ENCODE results near the gene FHOD3.

FHOD3 gene

GRCh38 chr18:36531636-36532035 lies 234.1 kb downstream of the FHOD3 start:
- TF ChIP-seq CTCF (IDR thresholded peaks at IDR 0.05; ENCODE audit: extremely low read depth, insufficient read depth, missing control alignments) = no peak
- in situ Hi-C loops (cut with MboI; ENCODE audit: low pct_unique_long_range_greater_than_20kb, low sequenced_read_pairs, unreplicated experiment) = no loop called here
- no peak for DNase-seq (ENCODE audit: low spot score)

- in situ Hi-C loops (cut with MboI; ENCODE audit: low pct_unique_long_range_greater_than_20kb, low sequenced_read_pairs, unreplicated experiment) = no loop called here
- TF ChIP-seq CTCF (IDR thresholded peaks at IDR 0.05; ENCODE audit: extremely low read depth, insufficient read depth, missing control alignments) = no peak
- DNase-seq (ENCODE audit: low spot score) = no peak
These were observed 234.9 kb downstream of the FHOD3 start for GRCh38 chr18:36532394-36532793.

DNA sequence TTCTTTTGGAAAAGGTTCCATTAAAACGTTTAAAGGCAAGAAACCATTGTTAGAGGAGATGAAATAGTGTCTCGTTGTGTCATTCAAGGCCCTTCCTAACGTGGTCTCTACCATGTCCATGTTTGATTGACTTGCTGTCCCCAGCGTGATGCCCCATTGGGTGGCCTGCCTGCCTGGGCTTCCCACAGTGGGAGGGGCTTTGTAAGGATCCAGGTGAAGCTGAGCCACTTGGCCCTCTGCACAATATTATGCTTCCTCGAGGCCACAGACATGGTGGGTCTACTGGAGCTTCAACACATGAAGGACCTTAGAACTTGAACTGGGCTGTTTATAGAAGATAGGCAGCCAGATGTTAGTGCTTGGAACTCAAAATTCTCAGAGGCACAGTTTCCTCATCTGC lies 235.3 kb downstream of the FHOD3 start:
- DNase-seq (ENCODE audit: low spot score) = no peak
- no peak for TF ChIP-seq CTCF (IDR thresholded peaks at IDR 0.05; ENCODE audit: extremely low read depth, insufficient read depth, missing control alignments)
- in situ Hi-C loops (cut with MboI; ENCODE audit: low pct_unique_long_range_greater_than_20kb, low sequenced_read_pairs, unreplicated experiment) = no loop called here

GRCh38 chr18:36533446-36534153 lies 236.1 kb downstream of the FHOD3 start:
- in situ Hi-C loops (cut with MboI; ENCODE audit: low pct_unique_long_range_greater_than_20kb, low sequenced_read_pairs, unreplicated experiment) = no loop called here
- TF ChIP-seq CTCF (IDR thresholded peaks at IDR 0.05; ENCODE audit: extremely low read depth, insufficient read depth, missing control alignments) = no peak

DNA sequence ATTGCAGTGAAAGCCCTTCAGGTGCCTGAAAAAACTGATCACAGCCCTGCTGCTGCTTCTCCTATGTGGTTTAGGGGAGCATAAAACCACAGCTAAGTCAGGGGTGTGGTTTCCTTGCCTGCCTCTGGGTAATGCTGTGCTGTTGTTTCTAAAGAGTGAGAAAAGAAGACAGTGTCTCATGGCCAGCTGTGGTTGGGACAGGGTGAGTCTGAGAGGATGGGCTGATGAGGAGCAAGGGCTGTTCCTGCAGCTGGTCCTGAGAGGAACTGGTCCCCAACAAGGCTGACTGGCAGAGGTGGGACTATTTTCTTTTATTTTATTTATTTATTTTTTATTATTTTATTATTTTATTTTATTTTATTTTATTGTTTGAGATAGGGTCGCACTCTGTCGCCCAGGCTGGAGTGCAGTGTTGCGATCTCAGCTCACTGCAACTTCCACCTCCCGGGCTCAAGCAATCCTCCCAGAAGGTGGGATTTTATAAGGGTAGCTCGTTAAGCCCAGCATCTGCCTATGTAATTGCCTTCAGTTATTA lies 236.7 kb downstream of the FHOD3 start:
- in situ Hi-C loops (cut with MboI; ENCODE audit: low pct_unique_long_range_greater_than_20kb, low sequenced_read_pairs, unreplicated experiment) = no loop called here
- no peak for TF ChIP-seq CTCF (IDR thresholded peaks at IDR 0.05; ENCODE audit: extremely low read depth, insufficient read depth, missing control alignments)
- DNase-seq (ENCODE audit: low spot score) = peak; percentile 36

More at GRCh38 chr18:36533446-36534153, 236.1 kb downstream of the FHOD3 start:
- no peak for DNase-seq (ENCODE audit: low spot score)

- TF ChIP-seq CTCF (IDR thresholded peaks at IDR 0.05; ENCODE audit: extremely low read depth, insufficient read depth, missing control alignments) = no peak
- no peak for DNase-seq (ENCODE audit: low spot score)
- in situ Hi-C loops (cut with MboI; ENCODE audit: low pct_unique_long_range_greater_than_20kb, low sequenced_read_pairs, unreplicated experiment) = no loop called here
These were observed 237.9 kb downstream of the FHOD3 start for GRCh38 chr18:36535202-36535935.
